Breast epithelium (tissue), 4 donors: ENCODE results near the gene MSANTD7. TPM values are rescaled to one million over a fixed set of nuclear protein-coding genes. Genes with fewer than 3 reads are reported as not detected.

Experiments
- DNase-seq, 2 donors: peaks; one replicate each; pipeline ENCODE4 v3.0.0-alpha.2; 2019; ENCODE audit warnings: low spot score in 2 of 2
- H3K27ac ChIP-seq, 2 donors: fragments of 200-600 bp; sonication (generic) in 1 of 2; one replicate each; pipeline ENCODE4 v1.5.1; 2016 to 2019; ENCODE audit warnings: mild to moderate bottlenecking in 1 of 2
- H3K27me3 ChIP-seq, 2 donors: fragments of 200-600 bp; sonication (generic) in 1 of 2; one replicate each; pipeline versions ENCODE4 v1.5.1 to v1.6.0; 2017 to 2019; ENCODE audit warnings: control low read depth in 1 of 2, mild to moderate bottlenecking in 1 of 2
- H3K36me3 ChIP-seq: fragments of 200-600 bp; one replicate; pipeline ENCODE4 v1.5.1; 2019
- H3K4me1 ChIP-seq, 2 donors: fragments of 200-600 bp; sonication (generic); one replicate each; pipeline ENCODE4 v1.5.1; 2016 to 2019; ENCODE audit warnings: control low read depth in 1 of 2
- H3K4me3 ChIP-seq, 3 donors: fragments of 200-600 bp; sonication (generic); 1 replicate in 2 of 3; 2 replicates in 1 of 3; pipeline ENCODE4 v1.5.1; 2016 to 2019; ENCODE audit warnings: mild to moderate bottlenecking in 3 of 3, moderate library complexity in 2 of 3
- H3K9me3 ChIP-seq, 2 donors: fragments of 200-600 bp; sonication (generic) in 1 of 2; one replicate each; pipeline ENCODE4 v1.5.1; 2016 to 2019; ENCODE audit warnings: control low read depth in 1 of 2
- CTCF ChIP-seq, 3 donors: fragments of 450-650 bp; IDR thresholded peaks; one replicate each; pipeline ENCODE4 v1.5.1; 2016 to 2017; ENCODE audit warnings: antibody characterized with exemption in 3 of 3, mild to moderate bottlenecking in 3 of 3, moderate library complexity in 3 of 3
- POLR2A ChIP-seq: fragments of 450-650 bp; IDR thresholded peaks from one replicate; pipeline ENCODE4 v1.6.1; 2016; ENCODE audit warnings: antibody characterized with exemption, mild to moderate bottlenecking, moderate library complexity
- POLR2AphosphoS5 ChIP-seq, 3 donors: sonication (generic); formaldehyde crosslinking; IDR thresholded peaks; one replicate each; pipeline ENCODE4 v1.6.1; 2017; ENCODE audit warnings: antibody characterized with exemption in 3 of 3
- intact Hi-C: fragments of 100-400 bp; cut with DNase I; formaldehyde crosslinking; loops from one replicate; pipeline ENCODE4 v1.15.1; 2023; ENCODE audit warnings: low total_unique reads
- total RNA-seq, 3 donors: library from RNA; depleted of rRNA; stranded (reverse); fragments of >200 nt; gene quantifications; one replicate each; pipeline ENCODE4 v1.1.0, GENCODE V29; 2016

MSANTD7 gene
- total RNA-seq, 3 donors from 2014 or later, result 9.6 to 14.0 (median 11.1) TPM

GRCh38 chr10:14873090-14873760, 35.1 kb downstream of the MSANTD7 start:
- no peak for DNase-seq
- TF ChIP-seq CTCF (IDR thresholded peaks at IDR 0.05) (no peak), POLR2AphosphoS5 (IDR thresholded peaks at IDR 0.05) (no peak), POLR2A (no peak)
- H3K27ac ChIP-seq, result no peak overlapping the region
- no peak overlapping the region for H3K4me3 ChIP-seq
- H3K27me3 ChIP-seq, result no peaks in the 10 kb centered on the region
- H3K4me1 ChIP-seq, result no peaks in the 10 kb centered on the region
- no peaks in the 10 kb centered on the region for H3K9me3 ChIP-seq
- H3K36me3 ChIP-seq, result peaks cover 3% of the 10 kb centered on the region
- intact Hi-C loops, result no loop called here

GRCh38 chr10:14875941-14876340, 37.8 kb downstream of the MSANTD7 start:
- no peaks in the 10 kb centered on the region for H3K4me1 ChIP-seq
- no peaks in the 10 kb centered on the region for H3K27me3 ChIP-seq
- no peak overlapping the region for H3K4me3 ChIP-seq
- no peak overlapping the region for H3K27ac ChIP-seq
- DNase-seq, result no peak
- H3K36me3 ChIP-seq, result no peaks in the 10 kb centered on the region
- intact Hi-C loops, result no loop called here
- H3K9me3 ChIP-seq, result no peaks in the 10 kb centered on the region
- TF ChIP-seq POLR2A (no peak), POLR2AphosphoS5 (IDR thresholded peaks at IDR 0.05) (no peak), CTCF (IDR thresholded peaks at IDR 0.05) (no peak)

- Histone ChIP-seq H3K36me3 (no peaks in the 10 kb centered on the region), H3K27me3 (no peaks in the 10 kb centered on the region), H3K27ac (no peak overlapping the region), H3K4me3 (peak overlapping the region in 1 of 3 donors; percentile 84), H3K4me1 (no peaks in the 10 kb centered on the region), H3K9me3 (no peaks in the 10 kb centered on the region)
- DNase-seq, result no peak
- TF ChIP-seq CTCF (IDR thresholded peaks at IDR 0.05), result no peak
- TF ChIP-seq POLR2AphosphoS5 (IDR thresholded peaks at IDR 0.05), result no peak
- no peak for TF ChIP-seq POLR2A
- intact Hi-C loops, result no loop called here
Observed at GRCh38 chr10:14876764-14877163, 38.7 kb downstream of the MSANTD7 start.

- DNase-seq, result peak; percentile 94 to 95
- TF ChIP-seq POLR2A (no peak), POLR2AphosphoS5 (IDR thresholded peaks at IDR 0.05) (peak; percentile 68 to 78 (median 72))
- Histone ChIP-seq H3K27me3 (no peaks in the 10 kb centered on the region), H3K4me3 (peak within 1 kb of the TSS; percentile 84 to 94 (median 84)), H3K4me1 (no peaks in the 10 kb centered on the region), H3K36me3 (no peaks in the 10 kb centered on the region), H3K27ac (peak within 1 kb of the TSS; percentile 91 to 96), H3K9me3 (no peaks in the 10 kb centered on the region)
- intact Hi-C loops, result no loop called here
Observed at GRCh38 chr10:14878266-14879123, 40.4 kb downstream of the MSANTD7 start, which contains the start of gene SUV39H2. Gene SUV39H2 (plus strand): TSS chr10:14878866. CDS start chr10:14878889, 23 bp downstream.

GRCh38 chr10:14879124-14879927, 41.2 kb downstream of the MSANTD7 start:
- TF ChIP-seq POLR2A, result no peak
- no peak for TF ChIP-seq POLR2AphosphoS5 (IDR thresholded peaks at IDR 0.05)
- no peak for TF ChIP-seq CTCF (IDR thresholded peaks at IDR 0.05)
- Histone ChIP-seq H3K4me3 (peak overlapping the region; percentile 84 to 94 (median 84)), H3K27me3 (no peaks in the 10 kb centered on the region), H3K27ac (peak overlapping the region; percentile 91 to 96), H3K4me1 (no peaks in the 10 kb centered on the region), H3K36me3 (no peaks in the 10 kb centered on the region), H3K9me3 (no peaks in the 10 kb centered on the region)
- DNase-seq, result peak in 1 of 2 donors; percentile 18
- intact Hi-C loops, result no loop called here
